Testis (tissue), 2 donors: ENCODE results near the gene GPC6.

Source experiments
- CTCF ChIP-seq, 3 experiments: fragments of 450-650 bp in 2 of 3; fragments of 200-600 bp in 1 of 3; sonication (generic) in 1 of 3; IDR thresholded peaks; one replicate each; pipeline ENCODE4 v1.5.1; 2016 to 2019; ENCODE audit warnings: antibody characterized with exemption in 3 of 3, mild to moderate bottlenecking in 2 of 3, moderate library complexity in 1 of 3
- POLR2A ChIP-seq: fragments of 450-650 bp; IDR thresholded peaks from one replicate; pipeline ENCODE4 v1.6.1; 2017; ENCODE audit warnings: antibody characterized with exemption, mild to moderate bottlenecking, moderate library complexity

DNA sequence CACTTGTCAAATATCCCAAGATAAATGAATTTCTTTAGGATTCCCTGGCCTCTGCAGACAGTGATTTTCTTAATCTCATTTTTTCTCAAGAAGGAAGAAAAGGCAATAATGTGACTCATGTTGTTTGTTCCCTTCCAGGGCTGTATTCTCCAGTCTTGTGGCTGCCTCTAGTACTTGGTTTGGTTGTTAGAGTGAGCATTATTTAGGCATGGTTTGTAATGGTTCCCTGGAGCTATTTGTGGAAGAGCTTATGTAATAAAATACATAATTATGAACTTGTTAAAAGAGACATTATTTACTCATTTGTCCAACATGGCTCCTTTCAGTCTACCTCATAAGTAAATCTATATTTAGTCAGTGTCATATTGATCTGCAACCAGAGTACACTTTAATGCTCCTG, 982.5 kb downstream of the GPC6 start:
- TF ChIP-seq CTCF (IDR thresholded peaks at IDR 0.05) (no peak), POLR2A (no peak)
